HUES6 (cell line): ENCODE measurements around the gene SCUBE3.

Experiments used
- H3K27ac ChIP-seq: 2 replicates; pipeline ENCODE4 v1.7.0; 2013; ENCODE audit warnings: low read depth, mild to moderate bottlenecking, low read length, inconsistent platforms
- H3K27me3 ChIP-seq: 2 replicates; pipeline ENCODE4 v1.6.1; 2013; ENCODE audit warnings: low read length; ENCODE audit not compliant: control insufficient read depth, insufficient read depth
- H3K36me3 ChIP-seq: 2 replicates; pipeline ENCODE4 v1.6.1; 2013; ENCODE audit warnings: low read length; ENCODE audit not compliant: control insufficient read depth, insufficient read depth
- H3K4me1 ChIP-seq: 2 replicates; pipeline ENCODE4 v1.6.1; 2013; ENCODE audit warnings: low read length; ENCODE audit not compliant: control insufficient read depth, insufficient read depth
- H3K4me3 ChIP-seq: 2 replicates; pipeline ENCODE4 v1.5.1; 2013; ENCODE audit warnings: low read depth, low read length
- H3K9ac ChIP-seq: one replicate; pipeline ENCODE4 v1.6.1; 2013; ENCODE audit warnings: mild to moderate bottlenecking, low read length
- H3K9me3 ChIP-seq: 2 replicates; pipeline ENCODE4 v1.6.1; 2013; ENCODE audit warnings: low read depth, low read length; ENCODE audit not compliant: control insufficient read depth, insufficient read depth

SCUBE3 gene

GRCh38 chr6:35213824-35214756 lies at the start of gene SCUBE3:
SCUBE3 (plus strand) TSS chr6:35213956; CDS start chr6:35214419, 463 bp downstream.
- Histone ChIP-seq H3K9ac (peak within 1 kb of the TSS; percentile 64), H3K4me3 (peak within 1 kb of the TSS; percentile 63), H3K4me1 (peaks cover 46% of the 10 kb centered on the region), H3K9me3 (no peaks in the 10 kb centered on the region), H3K27ac (no peak within 1 kb of the TSS), H3K27me3 (peaks cover 87% of the 10 kb centered on the region), H3K36me3 (no peaks in the 10 kb centered on the region)

DNA sequence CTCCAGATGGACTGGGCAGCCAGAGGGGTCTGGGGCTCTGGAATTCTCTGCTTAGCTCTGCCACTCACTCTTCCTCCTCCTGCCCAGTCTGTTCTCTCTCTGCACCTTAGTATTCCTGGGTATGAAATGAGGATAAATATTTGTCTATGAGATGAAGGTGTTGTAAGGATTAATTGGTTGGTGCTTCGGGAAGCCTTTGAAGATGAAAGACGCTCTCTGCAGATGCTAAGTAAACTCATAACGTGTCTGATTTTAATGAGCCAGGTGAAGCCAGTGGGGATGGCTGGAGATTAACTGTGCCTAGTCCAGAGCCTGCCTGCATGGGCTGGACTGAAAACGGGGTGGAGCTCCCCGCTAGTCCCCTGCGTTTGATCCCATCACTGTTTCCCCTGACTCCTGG lies 49.5 kb upstream of the SCUBE3 start:
- no peaks in the 10 kb centered on the region for H3K9me3 ChIP-seq
- no peaks in the 10 kb centered on the region for H3K27me3 ChIP-seq
- H3K9ac ChIP-seq: no peak overlapping the region
- no peak overlapping the region for H3K27ac ChIP-seq
- no peaks in the 10 kb centered on the region for H3K36me3 ChIP-seq
- peaks cover 14% of the 10 kb centered on the region for H3K4me1 ChIP-seq
- no peak overlapping the region for H3K4me3 ChIP-seq

DNA sequence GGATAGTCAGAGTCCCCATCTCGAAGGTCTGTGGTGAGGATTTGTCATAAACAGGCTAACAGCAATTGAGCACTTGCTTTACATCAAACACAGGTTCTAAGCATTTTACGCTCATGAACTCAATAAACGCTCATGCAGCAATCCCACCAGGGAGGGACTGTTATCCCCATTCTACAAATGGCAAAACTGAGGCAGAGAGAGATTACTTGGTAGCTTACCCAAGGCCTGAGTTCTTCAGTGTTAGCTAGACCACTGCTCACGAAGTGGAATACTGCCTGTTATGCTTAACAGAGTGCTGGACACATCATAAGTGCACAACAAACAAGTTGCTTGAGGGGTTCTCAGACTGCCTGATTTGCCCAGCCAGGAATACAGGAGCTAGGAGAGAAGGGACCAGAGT lies 48.9 kb upstream of the SCUBE3 start:
- Histone ChIP-seq H3K9ac (no peak overlapping the region), H3K9me3 (peaks cover 5% of the 10 kb centered on the region; the same call in 1 of the 2 replicates), H3K4me3 (no peak overlapping the region), H3K27ac (no peak overlapping the region), H3K4me1 (peaks cover 14% of the 10 kb centered on the region), H3K36me3 (no peaks in the 10 kb centered on the region), H3K27me3 (no peaks in the 10 kb centered on the region)

DNA sequence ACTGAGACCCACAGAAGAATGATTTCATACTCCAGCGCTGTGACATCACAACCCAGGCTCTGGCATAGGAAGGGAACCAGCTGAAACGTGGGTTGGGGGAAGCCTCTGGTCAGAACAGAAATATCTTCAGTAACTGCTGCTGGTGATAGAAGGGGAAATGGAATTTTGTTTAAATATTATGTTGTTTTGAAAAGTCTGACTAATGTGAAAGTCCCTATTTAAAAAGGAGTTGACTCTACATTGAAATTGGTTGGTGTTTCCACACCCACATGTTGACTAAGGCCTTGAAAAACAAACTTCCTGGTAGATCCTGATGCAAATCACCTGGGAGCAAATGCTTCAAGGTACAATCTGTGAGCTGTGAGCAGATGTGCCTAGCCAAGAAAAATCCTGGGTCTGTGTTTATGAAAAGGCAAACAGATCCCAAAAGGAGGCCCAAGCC lies 48.1 kb upstream of the SCUBE3 start:
- Histone ChIP-seq H3K36me3 (no peaks in the 10 kb centered on the region), H3K9me3 (peaks cover 5% of the 10 kb centered on the region; the same call in 1 of the 2 replicates), H3K4me3 (no peak overlapping the region), H3K27ac (no peak overlapping the region), H3K27me3 (no peaks in the 10 kb centered on the region), H3K9ac (no peak overlapping the region), H3K4me1 (peaks cover 14% of the 10 kb centered on the region)

- Histone ChIP-seq H3K4me1 (peaks cover 14% of the 10 kb centered on the region), H3K9ac (no peak overlapping the region), H3K36me3 (no peaks in the 10 kb centered on the region), H3K27me3 (no peaks in the 10 kb centered on the region), H3K9me3 (peaks cover 5% of the 10 kb centered on the region; the same call in 1 of the 2 replicates), H3K4me3 (no peak overlapping the region), H3K27ac (no peak overlapping the region)
Observed at GRCh38 chr6:35166116-35166515, 47.6 kb upstream of the SCUBE3 start.

DNA sequence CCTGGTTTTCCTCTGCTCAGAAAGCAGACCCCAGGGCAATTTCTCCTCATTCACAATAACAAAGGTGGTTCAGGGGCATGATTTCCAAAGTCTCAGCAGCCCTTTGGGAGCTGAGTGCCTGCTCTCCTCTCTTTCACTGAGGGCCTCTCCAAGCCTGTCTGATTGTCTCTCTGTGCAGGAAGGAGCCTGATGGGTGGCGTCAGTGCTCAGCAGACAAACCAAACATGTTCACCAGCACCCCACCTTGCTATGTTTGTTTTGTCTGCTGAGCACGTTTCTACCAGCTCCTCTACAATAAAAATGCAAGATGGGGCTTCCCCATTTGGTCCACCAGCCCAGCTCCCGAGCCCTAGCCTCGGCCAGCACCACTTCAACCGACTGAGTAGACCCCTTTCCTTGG lies 47.2 kb upstream of the SCUBE3 start:
- H3K27ac ChIP-seq: no peak overlapping the region
- peaks cover 14% of the 10 kb centered on the region for H3K4me1 ChIP-seq
- H3K4me3 ChIP-seq: no peak overlapping the region
- H3K27me3 ChIP-seq: no peaks in the 10 kb centered on the region
- peaks cover 5% of the 10 kb centered on the region; the same call in 1 of the 2 replicates for H3K9me3 ChIP-seq
- no peaks in the 10 kb centered on the region for H3K36me3 ChIP-seq
- H3K9ac ChIP-seq: no peak overlapping the region

- H3K9me3 ChIP-seq: peaks cover 5% of the 10 kb centered on the region; the same call in 1 of the 2 replicates
- no peaks in the 10 kb centered on the region for H3K27me3 ChIP-seq
- no peak overlapping the region for H3K27ac ChIP-seq
- H3K4me3 ChIP-seq: no peak overlapping the region
- H3K9ac ChIP-seq: no peak overlapping the region
- peaks cover 14% of the 10 kb centered on the region for H3K4me1 ChIP-seq
- no peaks in the 10 kb centered on the region for H3K36me3 ChIP-seq
Observed at GRCh38 chr6:35167505-35167904, 46.3 kb upstream of the SCUBE3 start.

DNA sequence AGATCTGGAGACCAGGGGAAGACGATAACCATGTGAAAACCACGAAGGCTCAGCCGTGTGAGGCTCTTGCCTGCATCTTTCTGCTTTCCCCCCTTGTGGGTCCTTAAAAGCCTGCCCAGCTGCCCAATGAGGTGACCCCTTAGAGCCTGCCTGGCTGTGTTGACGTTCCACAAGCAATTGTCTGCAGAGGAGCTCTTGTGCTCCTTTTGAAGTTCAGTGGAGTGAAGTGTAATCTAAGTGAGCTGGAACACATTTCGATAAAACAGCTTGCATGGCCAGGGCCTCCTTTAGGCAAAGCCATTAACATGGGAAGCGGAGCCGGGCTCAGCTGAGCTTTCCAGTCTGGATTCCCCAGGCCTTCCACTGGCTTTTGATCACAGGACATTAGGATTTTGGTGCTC lies 45.3 kb upstream of the SCUBE3 start:
- H3K36me3 ChIP-seq: no peaks in the 10 kb centered on the region
- H3K27me3 ChIP-seq: no peaks in the 10 kb centered on the region
- peaks cover 5% of the 10 kb centered on the region; the same call in 1 of the 2 replicates for H3K9me3 ChIP-seq
- no peak overlapping the region for H3K4me3 ChIP-seq
- no peak overlapping the region for H3K27ac ChIP-seq
- no peak overlapping the region for H3K9ac ChIP-seq
- peaks cover 17% of the 10 kb centered on the region for H3K4me1 ChIP-seq

DNA sequence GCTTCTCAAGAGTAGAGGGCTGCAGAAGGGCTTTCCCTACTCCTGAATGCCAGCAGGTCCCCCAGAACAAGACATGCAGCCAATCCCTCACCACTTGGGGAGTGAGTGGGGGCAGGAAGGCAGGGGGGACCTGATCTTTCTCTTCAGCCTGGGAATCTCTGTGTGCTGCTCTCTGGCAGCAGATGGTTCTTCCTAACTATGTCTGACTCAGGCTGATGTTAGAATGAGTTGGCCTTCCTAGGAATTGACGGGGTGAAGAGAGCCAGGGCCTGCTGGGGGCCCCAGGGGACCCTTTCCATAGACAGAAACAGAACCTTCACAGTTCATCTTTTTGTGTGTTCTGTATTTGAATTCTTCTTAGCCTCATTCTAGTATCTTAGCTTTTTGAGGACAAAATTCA lies 43.6 kb upstream of the SCUBE3 start:
- H3K9ac ChIP-seq: no peak overlapping the region
- no peak overlapping the region for H3K27ac ChIP-seq
- peaks cover 21% of the 10 kb centered on the region for H3K4me1 ChIP-seq

DNA sequence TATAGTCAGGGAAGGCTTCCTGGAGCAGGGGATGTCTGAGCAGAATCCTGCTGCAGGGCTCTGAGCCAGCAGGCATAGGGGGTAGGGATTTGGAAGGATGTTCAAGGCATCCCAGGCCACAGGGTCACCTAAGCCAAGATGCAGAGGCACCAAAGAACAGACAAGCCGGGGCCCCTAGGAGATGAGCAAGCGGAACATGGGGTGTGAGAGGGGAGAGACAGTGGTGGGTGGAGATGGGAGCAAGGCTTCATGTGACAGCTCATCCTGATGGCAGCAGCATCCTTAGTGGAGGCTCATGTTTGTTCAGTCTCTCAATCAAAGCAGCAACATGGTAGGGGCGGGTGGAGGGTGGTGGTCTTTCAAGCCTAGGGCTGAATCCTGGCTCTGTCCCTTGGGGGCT lies 42.9 kb upstream of the SCUBE3 start:
- Histone ChIP-seq H3K9me3 (peaks cover 5% of the 10 kb centered on the region; the same call in 1 of the 2 replicates), H3K9ac (no peak overlapping the region), H3K27me3 (no peaks in the 10 kb centered on the region), H3K27ac (no peak overlapping the region), H3K4me1 (peaks cover 14% of the 10 kb centered on the region), H3K4me3 (no peak overlapping the region), H3K36me3 (no peaks in the 10 kb centered on the region)

More for the DNA sequence above, 43.6 kb upstream of the SCUBE3 start:
- Histone ChIP-seq H3K9me3 (peaks cover 5% of the 10 kb centered on the region; the same call in 1 of the 2 replicates), H3K4me3 (no peak overlapping the region), H3K27me3 (no peaks in the 10 kb centered on the region), H3K36me3 (no peaks in the 10 kb centered on the region)

GRCh38 chr6:35173044-35173426 lies 40.7 kb upstream of the SCUBE3 start:
- Histone ChIP-seq H3K4me1 (peaks cover 7% of the 10 kb centered on the region; the same call in 1 of the 2 replicates), H3K36me3 (no peaks in the 10 kb centered on the region), H3K4me3 (no peak overlapping the region), H3K9me3 (peaks cover 5% of the 10 kb centered on the region; the same call in 1 of the 2 replicates), H3K27me3 (no peaks in the 10 kb centered on the region), H3K27ac (no peak overlapping the region), H3K9ac (no peak overlapping the region)
